Hematopoietic multipotent progenitor cell (in vitro differentiated cells): ENCODE measurements around the gene PROX2. TPM values are rescaled to one million over a fixed set of nuclear protein-coding genes. Genes with fewer than 3 reads are reported as not detected.

Source experiments
- DNase-seq, 3 donors: peaks; one replicate each; pipeline ENCODE4 v3.0.0-alpha.2; 2011 to 2015; ENCODE audit warnings: low read depth in 2 of 3, low spot score in 2 of 3
- total RNA-seq: library from RNA; depleted of rRNA; stranded (reverse); fragments of >200 nt; gene quantifications from one replicate; pipeline ENCODE4 v1.2.3, GENCODE V29; 2012

The PROX2 gene
- total RNA-seq, 1 donor: 0.27 TPM

GRCh38 chr14:74852922-74853530 lies 22.9 kb downstream of the PROX2 start:
- DNase-seq: no peak

DNA sequence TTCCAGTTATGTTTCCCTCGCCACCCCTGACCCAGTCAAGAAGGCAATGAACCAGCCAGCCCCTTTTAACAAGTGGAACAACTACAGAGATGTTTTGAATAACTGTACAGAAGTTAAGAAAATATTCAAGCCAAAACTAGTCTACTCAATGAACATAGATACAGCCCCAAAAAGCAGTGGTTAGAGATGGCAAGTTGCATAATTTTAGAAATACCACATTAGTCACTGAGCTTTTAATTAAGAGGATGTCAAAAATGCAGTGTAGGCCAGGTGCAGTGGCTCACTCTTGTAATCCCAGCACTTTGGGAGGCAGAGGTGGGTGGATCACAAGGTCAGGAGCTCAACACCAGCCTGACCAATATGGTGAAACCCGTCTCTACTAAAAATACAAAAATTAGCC lies 27.2 kb downstream of the PROX2 start:
- no peak for DNase-seq

DNA sequence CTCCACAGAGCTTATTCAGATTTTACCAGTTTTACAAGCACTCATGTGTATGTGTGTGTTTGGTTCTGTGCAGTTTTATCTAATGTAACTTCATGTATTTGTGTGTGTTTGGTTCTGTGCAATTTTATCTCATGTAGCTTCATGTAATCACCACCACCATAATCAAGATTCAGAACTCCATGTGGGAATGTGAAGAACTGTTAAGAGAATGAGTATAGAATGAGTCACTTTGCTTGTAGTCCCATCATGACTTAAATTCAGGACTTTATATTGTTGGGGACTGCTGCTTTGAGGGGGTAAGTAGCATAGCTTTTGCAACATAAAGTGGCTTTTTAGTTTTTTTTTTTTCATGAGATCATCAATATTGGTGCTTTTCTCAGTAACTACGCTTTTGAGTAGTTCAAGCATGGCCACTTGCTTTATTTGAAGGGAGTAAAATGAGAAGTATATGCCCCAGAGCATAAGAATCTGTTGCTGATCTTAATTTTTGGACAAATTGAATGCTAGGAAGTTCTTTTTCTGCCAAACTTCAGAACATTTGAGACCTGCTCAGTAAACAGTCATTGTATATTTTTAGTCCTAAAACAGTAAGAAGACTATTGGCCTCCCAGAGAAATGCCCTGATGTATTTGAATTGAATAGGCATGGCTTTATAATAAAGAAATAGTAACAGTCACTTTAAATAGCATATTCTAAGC lies 28.8 kb downstream of the PROX2 start:
- no peak for DNase-seq

GRCh38 chr14:74846168-74846567 lies 29.8 kb downstream of the PROX2 start:
- DNase-seq: no peak

DNA sequence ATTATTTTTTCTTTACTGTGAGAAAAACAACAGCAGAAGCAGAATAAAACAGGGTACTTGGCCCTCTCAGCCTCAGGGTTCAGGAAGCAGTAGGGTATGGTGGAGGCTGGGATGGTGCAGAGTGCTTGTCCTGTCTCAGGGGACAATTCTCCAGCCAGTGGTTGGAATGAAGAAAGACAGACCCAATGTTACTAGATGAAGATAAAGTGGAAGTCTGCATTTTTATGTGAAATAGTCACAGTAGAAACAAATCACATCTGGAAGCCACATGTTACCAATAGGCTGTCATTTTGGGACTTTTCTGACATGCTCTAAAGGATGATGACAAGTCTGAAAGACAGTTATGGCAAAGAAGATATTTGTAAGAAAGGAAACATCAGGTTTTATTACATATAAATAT lies 32.3 kb downstream of the PROX2 start:
- no peak for DNase-seq

DNA sequence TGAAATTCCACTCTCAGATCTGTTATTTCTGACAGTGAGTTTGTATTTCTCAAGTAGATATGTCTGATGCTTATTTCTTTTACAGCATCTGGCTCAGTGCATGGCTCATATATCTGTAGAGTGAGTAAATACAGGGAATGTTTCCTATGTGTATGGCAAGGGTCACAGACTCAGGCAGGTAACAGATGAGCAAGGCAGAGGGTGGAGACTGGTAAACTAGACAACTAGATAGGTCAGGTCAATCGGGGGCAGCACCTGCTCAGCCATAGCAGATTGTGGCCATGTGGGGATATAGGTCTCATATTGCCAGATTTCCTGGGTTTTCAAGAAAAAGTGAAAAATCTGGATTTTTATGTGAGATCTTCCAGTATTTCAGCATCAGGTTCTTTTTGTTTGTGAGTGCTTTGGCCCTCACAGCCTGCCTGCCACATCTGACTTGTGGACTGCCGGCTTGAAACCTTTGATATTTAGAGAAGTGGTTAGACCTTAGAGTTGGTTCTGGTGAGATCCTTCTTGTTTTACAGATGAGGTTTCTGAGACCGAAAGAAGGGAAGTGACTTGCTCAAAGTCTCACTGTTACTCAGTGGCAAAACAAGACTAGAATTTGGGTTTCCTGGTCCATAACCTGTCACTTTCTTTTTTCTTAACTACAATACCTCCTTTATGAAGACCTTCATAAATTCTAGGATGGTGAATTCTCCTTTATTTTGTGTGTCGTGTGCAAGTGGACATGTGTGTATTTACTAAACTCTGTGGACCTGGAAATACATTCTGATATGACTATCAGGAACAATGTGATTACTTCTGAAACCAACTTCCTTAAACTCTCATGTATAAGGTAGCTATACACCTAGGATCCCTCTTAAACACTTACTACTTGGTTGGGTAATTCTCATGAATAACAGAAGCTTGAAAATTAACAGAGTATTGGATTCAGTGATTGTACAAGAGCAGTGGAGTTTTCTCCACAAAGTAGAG lies 34.4 kb downstream of the PROX2 start:
- peak in 1 of 3 donors; percentile 53 for DNase-seq

- no peak for DNase-seq
These were observed 35.3 kb downstream of the PROX2 start for GRCh38 chr14:74840603-74841030.

GRCh38 chr14:74838166-74838565 lies 37.8 kb downstream of the PROX2 start:
- peak in 1 of 3 donors; percentile 36 for DNase-seq

DNA sequence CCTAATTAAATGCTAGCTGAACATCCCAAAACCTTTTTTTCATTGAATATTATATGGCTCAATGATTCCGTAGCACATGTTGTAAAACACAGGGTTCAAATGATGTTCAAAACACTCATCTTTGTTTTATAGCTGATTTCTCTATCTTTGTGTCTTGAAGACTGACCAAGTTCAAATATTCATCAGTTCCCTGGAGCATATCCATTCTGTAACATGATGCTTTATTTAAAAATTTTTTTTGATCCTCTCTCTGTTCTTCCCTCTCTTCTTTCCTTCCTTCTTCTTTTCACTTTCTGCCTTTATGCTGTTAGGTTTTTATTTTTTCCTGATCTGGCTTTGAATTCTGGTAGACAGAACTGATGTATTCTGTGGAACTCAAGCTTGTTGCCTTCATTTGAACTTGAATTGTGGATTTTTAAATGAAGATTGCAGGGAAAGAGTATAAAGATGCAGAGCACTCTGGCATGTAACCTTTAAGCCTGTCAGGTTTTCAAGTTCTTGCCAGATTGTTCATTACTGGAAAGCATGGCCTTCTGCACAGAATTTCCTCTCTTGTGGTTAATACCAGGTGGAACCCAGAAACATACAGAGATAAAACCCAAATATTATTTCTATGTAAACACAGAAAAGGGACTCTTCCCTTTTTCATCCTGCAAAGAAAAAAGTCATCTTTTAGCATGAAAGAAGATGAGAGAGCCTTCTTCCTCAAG lies 39.5 kb downstream of the PROX2 start:
- peak in 1 of 3 donors; percentile 41 for DNase-seq

DNA sequence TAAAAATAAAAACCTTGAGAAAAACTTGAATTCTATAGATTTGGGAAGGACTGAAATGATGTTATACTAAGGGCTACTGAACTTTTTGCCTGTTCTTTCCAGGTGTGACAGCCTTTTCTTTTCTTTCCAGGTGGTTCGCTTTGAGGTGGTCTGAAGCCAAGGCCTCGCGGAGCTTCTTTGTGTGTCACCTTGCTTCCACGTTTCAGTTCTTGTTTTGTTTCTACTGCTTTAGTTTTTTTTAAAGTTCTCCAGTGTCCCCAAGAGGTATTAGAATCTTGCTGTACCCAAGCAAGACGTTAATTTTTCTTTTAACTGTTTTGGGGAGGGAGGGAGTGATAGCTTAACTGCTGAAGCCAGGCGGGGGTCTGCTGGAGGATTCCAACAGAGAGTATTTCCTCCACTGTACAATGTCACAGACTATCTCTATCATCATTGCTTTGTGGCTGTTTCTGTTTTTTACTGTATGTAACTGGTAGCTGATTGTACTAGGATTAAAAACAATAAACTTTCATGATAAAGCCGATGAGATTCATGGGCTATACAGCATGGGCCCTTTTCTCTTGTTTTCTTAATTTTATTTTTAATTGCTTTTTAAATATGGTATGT lies 40.2 kb downstream of the PROX2 start:
- DNase-seq: no peak

- no peak for DNase-seq
These were observed 41.1 kb downstream of the PROX2 start for GRCh38 chr14:74834692-74835392.

GRCh38 chr14:74832849-74833248 lies 43.1 kb downstream of the PROX2 start:
- DNase-seq: no peak

DNA sequence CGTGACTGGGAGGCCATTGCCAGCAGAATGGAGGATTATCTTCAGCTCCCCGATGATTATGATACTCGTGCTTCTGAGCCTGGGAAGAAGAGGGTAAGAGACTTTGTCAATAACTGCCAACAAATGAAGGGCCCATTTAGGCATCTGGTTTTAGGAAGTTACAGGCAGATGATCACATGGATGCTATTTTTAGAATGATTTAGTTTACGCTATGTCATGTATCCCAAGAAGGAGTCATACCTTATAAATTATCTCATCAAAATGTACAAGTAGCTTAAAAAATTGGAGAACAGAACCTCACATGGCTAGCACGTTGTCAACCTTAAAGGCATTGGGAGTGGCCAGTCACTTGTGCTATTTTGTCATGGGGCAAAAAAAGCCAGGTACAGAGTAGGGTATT lies 46.7 kb downstream of the PROX2 start:
- DNase-seq: no peak

- DNase-seq: no peak
These were observed 49.4 kb downstream of the PROX2 start for GRCh38 chr14:74826574-74826973.

Other genes with a start within 250 kb of the PROX2 start
- 58.7 TPM for gene AREL1, start 163.1 kb downstream of the PROX2 start, total RNA-seq
- gene FCF1, start 163.0 kb downstream of the PROX2 start, total RNA-seq: 13.7 TPM
- gene YLPM1, start 112.8 kb downstream of the PROX2 start, total RNA-seq: 21.3 TPM
- gene DLST, start 5.8 kb upstream of the PROX2 start, total RNA-seq: 50.9 TPM
- gene RPS6KL1, start 47.1 kb upstream of the PROX2 start, total RNA-seq: 8.3 TPM
- under 0.01 TPM for gene PGF, start 79.5 kb upstream of the PROX2 start, total RNA-seq
- gene EIF2B2, start 126.8 kb upstream of the PROX2 start, total RNA-seq: 45.5 TPM
- gene MLH3, start 175.3 kb upstream of the PROX2 start, total RNA-seq: 16.2 TPM
- gene ACYP1, start 187.9 kb upstream of the PROX2 start, total RNA-seq: 5.1 TPM
- gene ZC2HC1C, start 193.5 kb upstream of the PROX2 start, total RNA-seq: 0.54 TPM